HUDEP-2 (cell line): ENCODE measurements around the gene TEPSIN.

Experiments
- DNase-seq, 76 experiments: peaks; one replicate each; lab custom pipeline; 2025; ENCODE audit not compliant: unreplicated experiment in 76 of 76; lab: John Stamatoyannopoulos, UW

The TEPSIN gene

GRCh38 chr17:81200695-81201580, 37.9 kb downstream of the TEPSIN start:
- DNase-seq, result peak in 73 of 76 experiments; percentile 9 to 88 (median 65)

GRCh38 chr17:81200201-81200600, 38.7 kb downstream of the TEPSIN start:
- DNase-seq, result no peak

DNA sequence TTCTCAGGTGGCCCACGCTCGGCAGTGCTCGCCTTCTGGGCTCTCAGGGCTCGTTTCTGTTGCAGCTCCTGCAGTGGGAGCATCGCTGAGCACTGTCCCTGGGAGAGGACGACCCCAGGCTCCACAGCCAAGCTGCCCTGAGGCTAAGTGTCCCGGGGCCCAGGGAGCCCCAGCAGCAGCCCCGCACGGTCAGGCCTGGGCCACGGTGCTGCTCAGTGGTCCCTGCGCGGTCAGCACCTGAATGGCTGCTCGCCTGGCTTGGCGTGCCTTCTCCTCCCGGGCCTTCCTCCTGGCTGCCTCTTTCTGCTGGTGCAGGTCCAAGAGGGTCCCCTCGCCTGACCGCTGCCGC, 39.4 kb downstream of the TEPSIN start:
- no peak for DNase-seq

GRCh38 chr17:81198826-81199481, 39.9 kb downstream of the TEPSIN start:
- DNase-seq, result no peak

- DNase-seq, result peak in 2 of 76 experiments; percentile 5 to 35
Measured at GRCh38 chr17:81197831-81198490, 40.9 kb downstream of the TEPSIN start.

DNA sequence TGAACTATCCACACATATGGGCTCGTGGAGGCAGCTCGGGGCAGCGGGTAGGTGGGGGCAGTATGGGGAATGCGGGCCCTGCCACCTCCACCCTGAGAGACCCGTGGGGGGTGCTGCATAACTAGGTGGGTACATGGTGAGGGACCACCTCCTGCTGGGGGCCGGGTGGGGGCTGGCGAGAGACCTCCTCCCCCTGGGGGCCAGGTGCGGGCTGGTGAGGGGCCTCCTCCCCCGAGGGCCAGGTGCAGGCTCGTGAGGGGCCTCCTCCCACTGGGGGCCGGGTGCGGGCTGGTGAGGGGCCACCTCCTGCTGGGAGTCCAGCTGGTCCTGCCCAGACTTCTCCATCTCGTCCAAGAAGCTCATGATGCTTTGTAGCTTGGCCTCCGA, 41.5 kb downstream of the TEPSIN start:
- DNase-seq, result no peak

DNA sequence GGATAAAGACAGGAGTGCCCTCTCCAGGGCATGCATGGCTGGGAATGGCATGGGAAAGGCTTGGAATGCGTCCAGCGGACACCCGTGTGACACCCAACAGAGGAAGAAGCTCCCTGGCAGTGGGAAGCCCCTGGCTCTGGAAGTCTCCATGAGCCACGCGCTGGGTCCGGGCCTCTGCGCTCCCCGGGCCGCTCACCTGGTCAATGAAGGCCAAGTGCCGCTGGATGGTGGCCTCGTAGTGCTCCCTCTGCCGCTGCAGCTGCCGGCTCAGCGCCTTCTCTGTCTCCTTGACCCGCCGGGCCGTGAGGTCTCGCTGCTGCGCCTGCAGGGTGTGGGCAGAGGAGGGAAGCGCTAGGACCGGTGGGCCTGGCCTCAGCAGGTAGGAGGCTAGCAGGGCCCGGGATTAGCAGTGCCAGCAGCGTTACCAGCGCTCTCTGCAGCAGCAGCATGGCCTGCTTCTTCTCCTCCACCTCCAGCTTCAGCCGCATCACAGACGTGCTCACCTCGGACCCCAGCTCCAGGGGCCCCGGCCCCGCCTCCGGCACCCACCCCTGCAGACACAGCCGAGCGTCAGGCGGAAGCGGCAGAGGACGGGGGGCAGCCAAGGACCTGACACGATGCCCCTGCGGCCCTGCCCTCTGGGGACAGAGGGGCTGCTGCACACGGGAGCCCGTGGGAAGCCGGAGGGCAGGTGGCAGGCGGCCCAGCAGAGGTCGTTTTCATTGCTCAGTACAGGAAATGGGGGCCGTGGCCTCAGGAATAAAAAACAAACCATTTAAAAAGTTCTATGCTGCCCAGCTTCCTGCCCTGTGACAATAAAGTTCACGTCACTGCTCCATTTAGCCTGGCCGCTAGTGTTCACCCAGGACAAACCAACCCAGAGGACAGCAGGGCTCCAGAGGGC, 42.1 kb downstream of the TEPSIN start:
- no peak for DNase-seq

GRCh38 chr17:81195941-81196495, 42.8 kb downstream of the TEPSIN start:
- DNase-seq, result no peak

DNA sequence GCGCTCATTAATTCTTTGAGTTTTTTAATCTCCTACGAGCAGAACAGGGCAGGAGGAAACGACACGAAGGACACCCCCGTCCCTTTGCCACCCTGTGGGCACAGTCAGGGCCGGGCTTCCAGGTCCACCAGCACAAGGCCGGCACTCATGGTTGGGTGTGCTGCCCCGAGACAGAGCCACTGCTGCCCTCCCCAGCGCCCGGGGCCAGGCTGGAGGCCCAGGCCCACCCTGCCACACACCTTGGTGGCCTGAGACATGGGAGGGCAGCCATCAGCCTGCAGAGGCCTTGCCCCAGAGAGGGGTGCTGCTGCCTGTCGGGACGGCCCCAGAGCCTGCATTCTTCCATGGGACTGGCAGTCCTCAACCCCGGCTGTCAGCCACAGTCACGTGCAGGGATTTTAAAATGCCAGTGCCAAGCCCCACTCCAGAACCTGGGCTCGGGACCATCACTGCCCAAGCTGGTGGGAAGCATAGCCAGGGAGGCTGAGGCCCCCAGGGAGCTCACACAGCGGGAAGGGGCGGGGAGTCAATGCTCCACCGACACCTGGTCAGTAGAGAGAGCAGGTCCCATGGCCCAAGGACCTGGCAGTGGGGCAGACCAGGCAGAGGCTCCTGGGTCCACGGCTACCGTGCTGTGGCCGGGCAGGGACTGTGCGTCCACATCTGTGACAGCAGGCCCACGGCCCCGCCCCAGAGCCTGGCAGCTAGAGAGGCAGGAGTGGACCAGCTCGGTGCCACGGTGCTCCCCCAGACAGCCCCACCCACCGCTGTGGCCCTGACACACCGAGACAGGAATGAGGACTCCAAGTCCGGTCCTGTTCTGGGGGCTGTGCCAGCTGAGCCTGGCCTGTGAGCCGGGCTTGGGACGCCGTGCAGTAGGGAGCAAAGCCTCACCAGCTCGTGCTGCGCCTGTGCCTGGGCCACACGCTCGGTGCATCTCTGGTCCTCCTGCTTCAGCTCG, 43.6 kb downstream of the TEPSIN start:
- DNase-seq, result no peak

GRCh38 chr17:81194225-81194760, 44.6 kb downstream of the TEPSIN start:
- no peak for DNase-seq

GRCh38 chr17:81193470-81194224, 45.2 kb downstream of the TEPSIN start:
- peak in 4 of 76 experiments; percentile 2 to 41 (median 13) for DNase-seq

DNA sequence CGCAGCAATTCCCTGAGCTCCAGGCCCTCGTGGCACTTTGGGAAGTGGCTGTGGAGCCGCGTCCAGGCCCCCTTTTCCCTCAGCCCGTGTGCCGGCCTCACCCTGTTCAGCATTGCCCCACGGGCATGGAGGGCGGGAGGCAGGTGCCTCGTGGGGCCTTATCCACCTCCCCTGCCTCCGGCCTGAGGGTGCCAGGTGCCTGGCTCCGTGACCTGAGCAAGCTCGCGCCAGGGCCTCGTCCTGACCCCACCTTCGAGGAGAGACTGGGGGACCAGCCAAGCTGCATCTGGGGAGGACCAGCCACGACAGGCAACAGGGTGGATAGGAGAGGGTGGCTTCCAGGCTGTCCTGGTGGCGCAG, 45.8 kb downstream of the TEPSIN start:
- no peak for DNase-seq

GRCh38 chr17:81192386-81193050, 46.3 kb downstream of the TEPSIN start:
- no peak for DNase-seq

GRCh38 chr17:81191646-81192045, 47.2 kb downstream of the TEPSIN start:
- no peak for DNase-seq

DNA sequence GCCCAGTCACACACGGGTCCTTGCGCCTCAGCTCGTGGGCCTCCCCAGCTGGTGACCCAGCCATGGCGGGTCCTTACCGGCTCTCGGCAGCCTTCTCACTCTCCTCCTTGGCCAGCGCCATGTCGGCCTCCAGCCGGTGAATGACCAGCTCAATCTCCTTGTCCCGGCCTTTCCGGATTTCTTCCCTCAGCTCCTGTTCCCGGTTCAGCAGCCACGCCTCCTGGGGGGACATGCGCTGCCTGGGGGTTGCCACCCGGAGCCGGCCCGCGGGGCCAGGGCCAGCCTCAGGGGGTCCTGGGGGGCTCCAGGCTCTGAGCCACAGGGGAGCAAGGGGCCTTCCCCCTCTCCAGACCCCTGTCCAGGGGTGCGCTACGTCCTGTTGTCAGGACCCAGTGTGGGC, 47.7 kb downstream of the TEPSIN start:
- DNase-seq, result no peak

DNA sequence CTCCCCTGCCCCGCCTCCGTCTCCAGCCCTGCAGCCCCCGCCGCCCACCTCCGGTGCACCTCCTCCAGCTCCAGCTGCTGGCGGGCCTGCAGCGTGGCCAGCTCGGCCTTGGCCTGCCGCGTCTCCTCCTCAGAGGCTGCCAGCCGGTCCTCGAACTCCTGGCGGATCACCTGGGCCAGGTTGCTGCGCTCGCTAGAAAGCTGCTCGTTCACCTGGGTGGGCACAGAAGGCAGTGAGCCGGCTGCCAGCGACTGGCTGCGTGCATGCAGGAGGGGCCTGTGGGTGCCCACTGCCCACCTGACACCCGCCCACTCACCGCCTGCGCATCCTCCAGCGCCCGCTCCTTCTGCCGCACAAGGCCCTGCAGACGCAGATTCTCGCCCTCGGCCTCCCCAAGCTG, 48.3 kb downstream of the TEPSIN start:
- DNase-seq, result no peak

DNA sequence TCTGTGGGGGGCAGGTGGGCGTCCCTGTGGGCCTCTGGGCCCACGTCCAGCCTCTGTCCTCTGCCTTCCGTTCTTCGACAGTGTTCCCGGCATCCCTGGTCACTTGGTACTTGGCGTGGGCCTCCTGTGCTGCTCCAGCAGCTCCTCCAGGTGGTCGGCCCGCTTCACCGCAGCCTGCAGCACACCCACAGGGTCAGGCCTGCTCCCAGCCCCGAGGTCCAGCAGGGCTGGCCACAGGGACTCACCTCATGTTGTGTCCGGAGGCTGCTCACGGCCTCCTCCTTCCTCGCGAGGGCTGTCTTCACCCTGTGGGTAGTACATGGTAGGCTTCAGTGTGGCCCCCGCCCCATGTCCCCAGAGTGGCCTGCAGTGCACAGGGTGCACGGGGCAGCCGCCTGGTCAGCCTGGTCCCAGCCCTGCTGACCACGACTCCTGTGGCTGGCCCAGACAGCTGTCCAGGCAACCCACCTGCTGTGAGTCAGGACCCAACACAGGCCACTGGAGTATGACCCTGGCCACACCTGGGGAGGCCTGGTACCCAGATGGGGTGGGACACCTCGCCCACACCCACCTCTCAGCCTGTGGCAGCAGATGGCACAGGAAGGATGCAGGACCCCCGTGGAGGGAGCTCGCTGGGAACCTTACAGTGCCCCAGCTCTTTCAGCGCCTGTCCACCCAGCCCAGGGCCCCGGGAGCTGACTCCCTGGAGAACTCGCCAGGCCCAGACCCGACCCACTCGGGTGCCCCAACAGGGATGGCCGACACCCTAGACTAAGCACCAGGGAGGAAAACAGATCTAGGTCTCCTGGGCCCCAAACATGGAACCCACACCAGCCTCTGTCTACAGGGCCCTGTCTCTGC, 49.0 kb downstream of the TEPSIN start:
- no peak for DNase-seq
